HCT116 (cell line): Measurements from ENCODE around the gene PTGER3. TPM values are rescaled to one million over a fixed set of nuclear protein-coding genes. Genes with fewer than 3 reads are reported as not detected.

Source experiments
- ATAC-seq: fragments of 200-7000 bp; cut with Tn5 transposase; 2 replicates; pipeline ENCODE4 v1.9.1; 2020; ENCODE audit warnings: mild to moderate bottlenecking, moderate library complexity
- BruUV-seq: library from RNA; stranded (reverse); fragments of 400-500 nt; replicated peaks from 2 replicates; lab custom pipeline; 2021; lab: Mats Ljungman, UMichigan
- CTCF ChIA-PET: fragments of 300-600 bp; sonication (Branson Sonifier 250); formaldehyde crosslinking; loops from one replicate; lab custom pipeline; 2021; ENCODE audit warnings: antibody characterized with exemption; lab: Charles Lee
- POLR2A ChIA-PET: fragments of 300-600, 350-600 bp; sonication (Branson Sonifier 250); formaldehyde crosslinking; loops from one replicate; lab custom pipeline; 2021; ENCODE audit warnings: antibody characterized with exemption; lab: Charles Lee
- RAD21 ChIA-PET, 2 experiments: fragments of 300-600 bp; sonication (Branson Sonifier 250); formaldehyde crosslinking; loops; one replicate each; lab custom pipeline; 2023; ENCODE audit warnings: low total read pairs in 2 of 2; ENCODE audit not compliant: uncharacterized antibody in 2 of 2, unreplicated experiment in 2 of 2, low non-redundant PET in 1 of 2; lab: Charles Lee
- DNase-seq: peaks from one replicate; pipeline ENCODE4 v3.0.0-alpha.2; 2010; ENCODE audit warnings: low read depth, low spot score
- H2AFZ ChIP-seq: fragments of 200-600 bp; shearing (Covaris generic), sonication (generic); 2 replicates; pipeline ENCODE4 v1.6.1; 2017; ENCODE audit warnings: low read depth, mixed run types, mixed read lengths, antibody characterized with exemption, low read length; ENCODE audit not compliant: poor library complexity, severe bottlenecking
- H3K27ac ChIP-seq: 2 replicates; pipeline ENCODE4 v1.5.1; 2012; ENCODE audit warnings: low read depth, low read length
- H3K27me3 ChIP-seq: fragments of 200-600 bp; sonication (generic); 2 replicates; pipeline ENCODE4 v1.6.1; 2016; ENCODE audit warnings: mixed run types, low read length, mixed read lengths; ENCODE audit not compliant: insufficient read depth
- H3K36me3 ChIP-seq, 2 experiments: fragments of 200-500 bp in 1 of 2; fragments of 200-600 bp in 1 of 2; sonication (Bioruptor generic) in 1 of 2; sonication (generic) in 1 of 2; 2 replicates each; pipeline versions ENCODE4 v1.5.1 to v1.6.1; 2014 to 2016; ENCODE audit warnings: low read length in 2 of 2, inconsistent platforms in 1 of 2, mixed read lengths in 1 of 2, mixed run types in 1 of 2; ENCODE audit not compliant: insufficient read depth in 2 of 2, control insufficient read depth in 1 of 2
- H3K4me1 ChIP-seq, 2 experiments: fragments of 200-600 bp in 1 of 2; sonication (generic) in 1 of 2; 2 replicates each; pipeline versions ENCODE4 v1.5.1 to v1.6.1; 2012 to 2017; ENCODE audit warnings: low read length in 2 of 2, inconsistent platforms in 1 of 2, mild to moderate bottlenecking in 1 of 2, mixed read lengths in 1 of 2, mixed run types in 1 of 2, moderate library complexity in 1 of 2; ENCODE audit not compliant: insufficient read depth in 2 of 2, control insufficient read depth in 1 of 2
- H3K4me2 ChIP-seq: fragments of 200-600 bp; sonication (generic); 2 replicates; pipeline ENCODE4 v1.6.1; 2017; ENCODE audit warnings: mixed run types, low read length, mixed read lengths
- H3K4me3 ChIP-seq, 2 experiments: fragments of 200-600 bp in 1 of 2; sonication (generic) in 1 of 2; replicated peaks in 1 of 2; 2 replicates each; pipeline ENCODE4 v1.5.1; 2011 to 2016; ENCODE audit warnings: low read length in 2 of 2, control low read depth in 1 of 2, low read depth in 1 of 2, mild to moderate bottlenecking in 1 of 2, mixed read lengths in 1 of 2, mixed run types in 1 of 2
- H3K79me2 ChIP-seq: fragments of 200-600 bp; sonication (generic); 2 replicates; pipeline ENCODE4 v1.6.1; 2017; ENCODE audit warnings: mild to moderate bottlenecking, mixed run types, low read length, moderate library complexity, mixed read lengths; ENCODE audit not compliant: insufficient read depth
- H3K9ac ChIP-seq: fragments of 200-600 bp; sonication (generic); 2 replicates; pipeline ENCODE4 v1.6.1; 2016; ENCODE audit warnings: low read length, mixed read lengths
- H3K9me2 ChIP-seq: fragments of 200-600 bp; sonication (generic), shearing (Covaris generic); 2 replicates; pipeline ENCODE4 v1.6.1; 2017; ENCODE audit warnings: mixed run types, mild to moderate bottlenecking, moderate library complexity; ENCODE audit not compliant: insufficient read depth
- H3K9me3 ChIP-seq, 2 experiments: fragments of 200-500 bp in 1 of 2; fragments of 200-600 bp in 1 of 2; sonication (Bioruptor generic) in 1 of 2; sonication (generic) in 1 of 2; 2 replicates each; pipeline ENCODE4 v1.6.1; 2014 to 2017; ENCODE audit warnings: low read length in 2 of 2, mixed read lengths in 2 of 2, inconsistent platforms in 1 of 2, low read depth in 1 of 2, mild to moderate bottlenecking in 1 of 2, mixed run types in 1 of 2, moderate library complexity in 1 of 2; ENCODE audit not compliant: control insufficient read depth in 1 of 2, insufficient read depth in 1 of 2
- H4K20me1 ChIP-seq: fragments of 200-600 bp; sonication (generic), shearing (Covaris generic); 2 replicates; pipeline ENCODE4 v1.6.1; 2017; ENCODE audit warnings: mixed run types, mild to moderate bottlenecking, moderate library complexity; ENCODE audit not compliant: insufficient read depth
- CEBPB ChIP-seq: IDR thresholded peaks from 2 replicates; pipeline ENCODE4 v1.6.1; 2012; ENCODE audit warnings: low read depth
- EGR1 ChIP-seq: IDR thresholded peaks from 2 replicates; pipeline ENCODE4 v1.6.1; 2012; ENCODE audit warnings: low read depth
- EZH2 ChIP-seq: fragments of 200-600 bp; sonication (generic); IDR thresholded peaks from 2 replicates; pipeline ENCODE4 v1.6.1; 2017; ENCODE audit warnings: antibody characterized with exemption, mixed run types
- FOSL1 ChIP-seq: IDR thresholded peaks from 2 replicates; pipeline ENCODE4 v1.6.1; 2012; ENCODE audit warnings: low read depth
- MAX ChIP-seq: IDR thresholded peaks from 2 replicates; pipeline ENCODE4 v1.6.1; 2012
- POLR2A ChIP-seq: IDR thresholded peaks from 2 replicates; pipeline ENCODE4 v1.7.0; 2011; ENCODE audit warnings: borderline replicate concordance; ENCODE audit not compliant: insufficient read depth, insufficient read length; ENCODE audit errors: extremely low read depth
- POLR2AphosphoS5 ChIP-seq: IDR thresholded peaks from 2 replicates; pipeline ENCODE4 v1.6.1; 2011; ENCODE audit warnings: mild to moderate bottlenecking, low read depth, low read length, moderate library complexity
- SIN3A ChIP-seq: IDR thresholded peaks from 2 replicates; pipeline ENCODE4 v1.6.1; 2012; ENCODE audit warnings: low read depth
- SP1 ChIP-seq: IDR thresholded peaks from 2 replicates; pipeline ENCODE4 v1.6.1; 2012; ENCODE audit warnings: low read depth
- SRF ChIP-seq: IDR thresholded peaks from 2 replicates; pipeline ENCODE4 v1.6.1; 2012; ENCODE audit warnings: low read depth
- TCF7L2 ChIP-seq: IDR thresholded peaks from 2 replicates; pipeline ENCODE4 v1.7.0; 2011; ENCODE audit warnings: borderline replicate concordance, inconsistent platforms; ENCODE audit not compliant: insufficient read depth, insufficient read length; ENCODE audit errors: extremely low read depth
- YY1 ChIP-seq: IDR thresholded peaks from 2 replicates; pipeline ENCODE4 v1.6.1; 2011; ENCODE audit warnings: low read length, low read depth, moderate library complexity, mild to moderate bottlenecking; ENCODE audit not compliant: insufficient replicate concordance; ENCODE audit errors: extremely low read depth
- ZFX ChIP-seq: fragments of 450-650 bp; IDR thresholded peaks from 2 replicates; pipeline ENCODE4 v1.6.1; 2017
- ZNF274 ChIP-seq: fragments of 200-500 bp; sonication (Bioruptor generic); IDR thresholded peaks from 2 replicates; pipeline ENCODE4 v1.6.1; 2014; ENCODE audit warnings: mild to moderate bottlenecking, low read depth, low read length, inconsistent platforms
- intact Hi-C: fragments of 100-400 bp; cut with micrococcal nuclease; formaldehyde crosslinking; loops from 2 replicates; pipeline ENCODE4 v1.10.0; 2022
- total RNA-seq: library from RNA; stranded (reverse); gene quantifications from one replicate; pipeline ENCODE4 v1.2.1, GENCODE V29; 2021; ENCODE audit not compliant: unreplicated experiment
- TF ChIP-seq, protein P1 (sequence below): IDR thresholded peaks from 2 replicates; pipeline ENCODE4 v1.6.1; 2012; ENCODE audit warnings: low read depth

PTGER3 gene
- total RNA-seq, 1 experiment from 2014 or later = 0.05 TPM

DNA sequence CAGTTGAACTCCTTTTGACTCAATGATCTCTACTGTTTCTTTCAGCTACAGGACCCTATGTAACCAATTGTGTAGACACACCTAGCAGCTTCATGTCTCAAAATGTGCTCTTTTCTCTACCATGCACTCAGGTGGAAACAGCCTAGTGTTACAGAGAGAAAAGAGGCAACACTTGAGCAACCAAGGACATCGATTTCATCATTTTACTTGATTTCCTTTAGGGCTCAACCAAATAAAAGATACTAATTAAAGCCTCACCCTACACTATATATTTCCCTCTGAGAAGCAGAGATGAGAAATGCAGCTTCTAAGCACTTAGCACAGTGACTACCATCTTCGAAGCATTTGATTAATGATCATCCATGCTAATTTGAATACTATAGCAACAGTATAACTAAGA is 55.1 kb downstream of the PTGER3 start:
- H4K20me1 ChIP-seq = no peaks in the 10 kb centered on the region
- no peak for TF ChIP-seq SP1
- TF ChIP-seq ZNF274 = no peak
- no peak for TF ChIP-seq YY1
- TF ChIP-seq EZH2 = no peak
- TF ChIP-seq TCF7L2 = no peak
- TF ChIP-seq MAX = no peak
- TF ChIP-seq POLR2AphosphoS5 = no peak
- no peak for TF ChIP-seq CEBPB
- TF ChIP-seq, protein P1, sequence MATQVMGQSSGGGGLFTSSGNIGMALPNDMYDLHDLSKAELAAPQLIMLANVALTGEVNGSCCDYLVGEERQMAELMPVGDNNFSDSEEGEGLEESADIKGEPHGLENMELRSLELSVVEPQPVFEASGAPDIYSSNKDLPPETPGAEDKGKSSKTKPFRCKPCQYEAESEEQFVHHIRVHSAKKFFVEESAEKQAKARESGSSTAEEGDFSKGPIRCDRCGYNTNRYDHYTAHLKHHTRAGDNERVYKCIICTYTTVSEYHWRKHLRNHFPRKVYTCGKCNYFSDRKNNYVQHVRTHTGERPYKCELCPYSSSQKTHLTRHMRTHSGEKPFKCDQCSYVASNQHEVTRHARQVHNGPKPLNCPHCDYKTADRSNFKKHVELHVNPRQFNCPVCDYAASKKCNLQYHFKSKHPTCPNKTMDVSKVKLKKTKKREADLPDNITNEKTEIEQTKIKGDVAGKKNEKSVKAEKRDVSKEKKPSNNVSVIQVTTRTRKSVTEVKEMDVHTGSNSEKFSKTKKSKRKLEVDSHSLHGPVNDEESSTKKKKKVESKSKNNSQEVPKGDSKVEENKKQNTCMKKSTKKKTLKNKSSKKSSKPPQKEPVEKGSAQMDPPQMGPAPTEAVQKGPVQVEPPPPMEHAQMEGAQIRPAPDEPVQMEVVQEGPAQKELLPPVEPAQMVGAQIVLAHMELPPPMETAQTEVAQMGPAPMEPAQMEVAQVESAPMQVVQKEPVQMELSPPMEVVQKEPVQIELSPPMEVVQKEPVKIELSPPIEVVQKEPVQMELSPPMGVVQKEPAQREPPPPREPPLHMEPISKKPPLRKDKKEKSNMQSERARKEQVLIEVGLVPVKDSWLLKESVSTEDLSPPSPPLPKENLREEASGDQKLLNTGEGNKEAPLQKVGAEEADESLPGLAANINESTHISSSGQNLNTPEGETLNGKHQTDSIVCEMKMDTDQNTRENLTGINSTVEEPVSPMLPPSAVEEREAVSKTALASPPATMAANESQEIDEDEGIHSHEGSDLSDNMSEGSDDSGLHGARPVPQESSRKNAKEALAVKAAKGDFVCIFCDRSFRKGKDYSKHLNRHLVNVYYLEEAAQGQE = no peak
- TF ChIP-seq ZFX = no peak
- no peak for TF ChIP-seq POLR2A
- TF ChIP-seq SIN3A = no peak
- no peak for TF ChIP-seq EGR1
- no peak for TF ChIP-seq FOSL1
- no peak for TF ChIP-seq SRF
- H3K4me1 ChIP-seq = no peaks in the 10 kb centered on the region
- POLR2A ChIA-PET = no interaction called here
- ATAC-seq (no peak), DNase-seq (no peak)
- no peaks in the 10 kb centered on the region for H3K9me3 ChIP-seq
- no peaks in the 10 kb centered on the region for H3K9me2 ChIP-seq
- H2AFZ ChIP-seq = no peak overlapping the region
- no peaks in the 10 kb centered on the region for H3K36me3 ChIP-seq
- no peak overlapping the region for H3K4me3 ChIP-seq
- CTCF ChIA-PET = no interaction called here
- H3K27me3 ChIP-seq = peaks cover 41% of the 10 kb centered on the region
- BruUV-seq = no TSS peak
- intact Hi-C loops = no loop called here
- no peak overlapping the region for H3K9ac ChIP-seq
- no peaks in the 10 kb centered on the region for H3K79me2 ChIP-seq
- H3K4me2 ChIP-seq = no peak overlapping the region
- H3K27ac ChIP-seq = no peak overlapping the region
- RAD21 ChIA-PET = no interaction called here
